GM21717 (cell line): ENCODE measurements around the gene ERP44.
"Not testable (repeated sequence)": the region's sequence is repeated elsewhere in the genome, so short reads cannot be mapped to it uniquely, and the experiment has no call there.

Experiments
- ATAC-seq: cut with Tn5 transposase; IDR thresholded peaks from one replicate; pipeline ENCODE4 v1.9.1; 2021; ENCODE audit warnings: mild to moderate bottlenecking, moderate library complexity; ENCODE audit not compliant: unreplicated experiment

The ERP44 gene

GRCh38 chr9:100101608-100102007, 2.8 kb upstream of the ERP44 start:
- ATAC-seq = no peak

- ATAC-seq = no peak
Observed at GRCh38 chr9:100100146-100100667, 1.4 kb upstream of the ERP44 start.

- peak; percentile 4 for ATAC-seq
Observed at GRCh38 chr9:100099722-100100042, 882 bp upstream of the ERP44 start.

GRCh38 chr9:100098046-100098886, 534 bp downstream of the ERP44 start:
- peak; percentile 20 for ATAC-seq

GRCh38 chr9:100096378-100096916, 2.4 kb downstream of the ERP44 start:
- no peak for ATAC-seq

- not testable (repeated sequence) for ATAC-seq
Observed at GRCh38 chr9:100094411-100094810, 4.4 kb downstream of the ERP44 start.

GRCh38 chr9:100092066-100092465, 6.7 kb downstream of the ERP44 start:
- no peak for ATAC-seq

GRCh38 chr9:100091650-100092049, 7.2 kb downstream of the ERP44 start:
- no peak for ATAC-seq

- no peak for ATAC-seq
Observed at GRCh38 chr9:100090880-100091279, 7.9 kb downstream of the ERP44 start.

GRCh38 chr9:100088202-100088601, 10.6 kb downstream of the ERP44 start:
- no peak for ATAC-seq

- ATAC-seq = no peak
Observed at GRCh38 chr9:100087218-100087617, 11.6 kb downstream of the ERP44 start.

GRCh38 chr9:100086097-100086635, 12.6 kb downstream of the ERP44 start:
- no peak for ATAC-seq

GRCh38 chr9:100084734-100085133, 14.1 kb downstream of the ERP44 start:
- ATAC-seq = peak; percentile 70

GRCh38 chr9:100084128-100084453, 14.7 kb downstream of the ERP44 start:
- peak; percentile 46 for ATAC-seq

- peak; percentile 59 for ATAC-seq
Observed at GRCh38 chr9:100083448-100084127, 15.2 kb downstream of the ERP44 start.

GRCh38 chr9:100082782-100083181, 16.0 kb downstream of the ERP44 start:
- no peak for ATAC-seq

- not testable (repeated sequence) for ATAC-seq
Observed at GRCh38 chr9:100076256-100076655, 22.5 kb downstream of the ERP44 start.

- no peak for ATAC-seq
Observed at GRCh38 chr9:100074989-100075388, 23.8 kb downstream of the ERP44 start.

- no peak for ATAC-seq
Observed at GRCh38 chr9:100074093-100074492, 24.7 kb downstream of the ERP44 start.

- ATAC-seq = no peak
Observed at GRCh38 chr9:100072805-100073204, 26.0 kb downstream of the ERP44 start.

- no peak for ATAC-seq
Observed at GRCh38 chr9:100071271-100071670, 27.5 kb downstream of the ERP44 start.
